HFF-Myc (cell line): ENCODE data around the gene PAX5.

ENCODE experiments used
- DNase-seq: peaks from one replicate; pipeline ENCODE4 v3.0.0-alpha.2; 2011; ENCODE audit warnings: low read depth; ENCODE audit errors: extremely low read depth
- H3K4me3 ChIP-seq: replicated peaks from 2 replicates; pipeline ENCODE4 v1.5.1; 2011; ENCODE audit warnings: low read depth, mild to moderate bottlenecking, control low read depth, low read length
- TF ChIP-seq, protein P1 (sequence below): IDR thresholded peaks from 2 replicates; pipeline ENCODE4 v1.5.1; 2012; ENCODE audit warnings: mild to moderate bottlenecking, low read depth, low read length, control low read depth; ENCODE audit errors: missing control alignments

The PAX5 gene

DNA sequence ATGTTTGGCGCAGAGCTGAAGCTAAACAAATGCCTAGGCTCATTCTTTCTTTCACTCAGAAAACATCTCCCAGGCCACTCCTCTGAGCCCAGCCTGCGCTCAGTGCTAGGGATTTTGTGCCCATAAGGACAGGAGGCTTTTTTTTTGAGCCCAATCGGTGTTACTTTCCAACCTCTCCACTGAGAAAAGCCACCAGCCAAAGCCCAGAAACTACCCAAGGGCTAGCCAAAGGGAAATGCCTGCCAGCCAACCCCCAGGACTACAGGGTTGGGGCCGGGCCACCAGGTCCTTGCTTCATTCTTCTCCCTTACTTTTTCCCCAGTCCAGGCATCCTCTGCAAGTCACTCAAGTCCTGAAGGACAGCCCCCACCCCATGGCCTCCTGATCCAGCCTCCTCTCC, 134.7 kb downstream of the PAX5 start:
- H3K4me3 ChIP-seq: no peak overlapping the region
- no peak for DNase-seq
- TF ChIP-seq, protein P1, sequence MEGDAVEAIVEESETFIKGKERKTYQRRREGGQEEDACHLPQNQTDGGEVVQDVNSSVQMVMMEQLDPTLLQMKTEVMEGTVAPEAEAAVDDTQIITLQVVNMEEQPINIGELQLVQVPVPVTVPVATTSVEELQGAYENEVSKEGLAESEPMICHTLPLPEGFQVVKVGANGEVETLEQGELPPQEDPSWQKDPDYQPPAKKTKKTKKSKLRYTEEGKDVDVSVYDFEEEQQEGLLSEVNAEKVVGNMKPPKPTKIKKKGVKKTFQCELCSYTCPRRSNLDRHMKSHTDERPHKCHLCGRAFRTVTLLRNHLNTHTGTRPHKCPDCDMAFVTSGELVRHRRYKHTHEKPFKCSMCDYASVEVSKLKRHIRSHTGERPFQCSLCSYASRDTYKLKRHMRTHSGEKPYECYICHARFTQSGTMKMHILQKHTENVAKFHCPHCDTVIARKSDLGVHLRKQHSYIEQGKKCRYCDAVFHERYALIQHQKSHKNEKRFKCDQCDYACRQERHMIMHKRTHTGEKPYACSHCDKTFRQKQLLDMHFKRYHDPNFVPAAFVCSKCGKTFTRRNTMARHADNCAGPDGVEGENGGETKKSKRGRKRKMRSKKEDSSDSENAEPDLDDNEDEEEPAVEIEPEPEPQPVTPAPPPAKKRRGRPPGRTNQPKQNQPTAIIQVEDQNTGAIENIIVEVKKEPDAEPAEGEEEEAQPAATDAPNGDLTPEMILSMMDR: no peak

DNA sequence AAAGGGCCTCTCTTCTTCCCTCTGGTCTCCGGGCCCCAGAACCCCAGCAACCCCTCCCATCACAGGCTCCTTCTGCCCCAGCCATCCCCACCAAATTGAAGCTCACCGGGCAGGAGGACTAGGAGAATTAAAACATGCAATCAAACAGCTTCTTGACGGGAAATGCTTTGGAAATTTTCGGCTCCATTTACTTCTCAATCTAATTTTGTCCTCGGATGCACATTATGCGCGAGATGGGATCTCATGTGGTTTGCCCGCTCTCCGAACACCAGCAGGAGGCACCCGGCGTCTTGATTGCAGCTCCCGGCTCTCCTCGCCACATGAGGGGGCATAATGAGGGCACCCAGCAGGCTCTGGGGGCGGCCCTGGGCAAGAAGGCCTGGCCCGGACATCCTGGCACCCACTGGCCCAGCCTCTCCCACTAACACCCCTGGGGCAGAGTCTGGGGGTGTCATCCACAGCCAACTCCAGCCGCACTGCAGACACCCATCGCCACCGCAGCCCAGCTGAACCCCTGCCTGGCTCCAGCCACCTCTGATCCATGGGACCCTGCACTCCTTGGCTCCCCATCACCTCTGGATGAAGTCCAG, 135.5 kb downstream of the PAX5 start:
- DNase-seq: no peak
- TF ChIP-seq, protein P1: no peak
- H3K4me3 ChIP-seq: no peak overlapping the region

DNA sequence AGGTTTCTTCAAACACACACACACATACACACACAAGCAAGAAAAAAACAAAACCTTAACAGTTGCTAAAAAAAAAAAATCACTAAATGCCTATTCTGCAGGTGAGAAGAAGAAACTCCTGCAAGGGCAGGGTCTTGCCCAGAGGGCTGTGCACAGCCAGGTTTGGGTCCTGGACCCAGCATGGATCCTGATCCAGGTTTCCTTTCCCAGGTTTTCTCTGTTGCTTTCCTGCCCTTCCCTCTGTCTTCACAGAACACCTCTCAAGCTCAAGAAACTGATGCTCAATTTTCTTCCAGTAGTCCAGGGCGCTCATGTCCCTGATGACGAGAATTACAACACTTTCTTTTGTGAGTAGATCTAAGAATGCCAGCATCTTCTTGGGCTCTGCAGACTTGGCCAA, 136.6 kb downstream of the PAX5 start:
- TF ChIP-seq, protein P1: no peak
- no peak overlapping the region for H3K4me3 ChIP-seq
- DNase-seq: no peak

DNA sequence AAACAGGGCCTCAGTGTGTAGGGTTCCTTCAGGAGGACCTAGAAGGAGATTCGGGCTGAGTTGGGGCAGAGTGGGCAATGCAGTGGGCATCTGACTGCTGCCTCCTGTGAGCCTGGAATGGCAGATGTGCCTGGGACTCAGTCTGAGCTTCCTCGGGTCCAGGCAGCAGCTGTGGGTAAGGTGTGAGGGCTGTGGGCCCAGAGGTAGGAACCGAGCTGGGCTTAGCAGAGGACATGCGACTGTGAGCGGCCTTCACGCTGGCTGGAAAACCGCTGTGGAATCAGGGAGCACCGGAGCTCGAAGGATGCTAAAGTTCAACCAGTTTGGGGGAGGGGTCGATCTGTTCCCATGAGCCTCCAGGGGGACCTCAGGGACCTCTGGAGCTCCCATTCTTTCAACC, 137.0 kb downstream of the PAX5 start:
- no peak for DNase-seq
- TF ChIP-seq, protein P1: no peak
- no peak overlapping the region for H3K4me3 ChIP-seq

DNA sequence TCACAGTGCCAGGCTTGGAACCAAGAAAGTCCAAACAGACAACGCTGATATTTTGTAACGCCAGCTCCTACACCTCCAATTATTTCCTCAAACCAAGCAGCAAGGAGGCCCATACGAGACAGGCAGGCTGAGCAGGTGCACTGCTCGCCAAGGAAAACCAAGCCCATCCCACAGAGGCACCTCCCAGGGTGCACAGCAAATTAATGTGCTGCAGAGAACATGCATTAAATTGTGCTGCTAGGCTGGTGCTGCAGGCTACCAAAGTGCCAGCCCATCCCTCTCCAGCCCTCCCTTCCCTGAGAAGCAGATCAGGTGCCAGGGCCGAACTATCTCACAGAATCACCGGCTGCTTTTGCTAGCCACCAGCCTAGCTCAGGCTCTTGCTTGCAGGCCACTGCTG, 137.8 kb downstream of the PAX5 start:
- TF ChIP-seq, protein P1: no peak
- DNase-seq: no peak
- H3K4me3 ChIP-seq: no peak overlapping the region

DNA sequence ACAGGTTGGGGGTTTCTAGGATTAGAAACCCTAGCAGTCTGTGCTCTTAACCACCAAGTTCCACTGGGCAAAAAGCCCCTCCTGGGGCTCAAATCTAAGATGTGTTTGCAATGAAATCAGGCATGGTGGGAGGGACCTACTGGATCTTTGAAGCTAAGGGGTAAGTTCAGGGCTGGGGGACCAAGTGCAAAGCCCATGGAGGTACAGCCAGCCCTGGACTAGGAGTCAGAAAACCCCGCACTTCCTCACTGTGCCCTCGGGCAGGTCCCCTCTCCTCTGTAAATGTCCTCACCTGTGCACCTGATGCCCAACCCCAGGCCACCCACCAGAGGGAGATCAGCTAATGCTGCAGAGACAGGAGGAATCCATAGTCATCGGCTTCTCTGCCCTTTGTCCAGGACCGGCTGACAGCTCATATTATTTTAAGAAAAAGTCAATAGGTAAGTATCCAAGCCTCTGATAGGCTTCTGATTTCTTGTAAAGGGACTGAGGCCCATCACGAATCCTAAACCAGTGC, 138.3 kb downstream of the PAX5 start:
- TF ChIP-seq, protein P1: no peak
- no peak overlapping the region for H3K4me3 ChIP-seq
- DNase-seq: no peak
